Activated naive CD4-positive, alpha-beta T cell treated with anti-CD3 and anti-CD28 coated beads, Interleukin-2, amount 50 U/mL, for 24 hours (primary cell): ENCODE results near the gene TNFAIP2.
A peak's percentile ranks its signal among the peaks of the same experiment; 100 is the strongest.

ENCODE experiments used
- H3K27ac Mint-ChIP-seq: one replicate; pipeline ENCODE4 v1.8.0; 2021; ENCODE audit warnings: mild to moderate bottlenecking, mixed read lengths
- H3K27me3 Mint-ChIP-seq: one replicate; pipeline ENCODE4 v1.8.0; 2021; ENCODE audit warnings: mixed read lengths
- H3K36me3 Mint-ChIP-seq: one replicate; pipeline ENCODE4 v1.8.0; 2021; ENCODE audit warnings: mixed read lengths
- H3K4me1 Mint-ChIP-seq: one replicate; pipeline ENCODE4 v1.8.0; 2021; ENCODE audit warnings: mixed read lengths
- H3K4me3 Mint-ChIP-seq: one replicate; pipeline ENCODE4 v1.8.0; 2021; ENCODE audit warnings: mild to moderate bottlenecking, mixed read lengths
- H3K9me3 Mint-ChIP-seq: one replicate; pipeline ENCODE4 v1.8.0; 2021; ENCODE audit warnings: mixed read lengths

The TNFAIP2 gene

DNA sequence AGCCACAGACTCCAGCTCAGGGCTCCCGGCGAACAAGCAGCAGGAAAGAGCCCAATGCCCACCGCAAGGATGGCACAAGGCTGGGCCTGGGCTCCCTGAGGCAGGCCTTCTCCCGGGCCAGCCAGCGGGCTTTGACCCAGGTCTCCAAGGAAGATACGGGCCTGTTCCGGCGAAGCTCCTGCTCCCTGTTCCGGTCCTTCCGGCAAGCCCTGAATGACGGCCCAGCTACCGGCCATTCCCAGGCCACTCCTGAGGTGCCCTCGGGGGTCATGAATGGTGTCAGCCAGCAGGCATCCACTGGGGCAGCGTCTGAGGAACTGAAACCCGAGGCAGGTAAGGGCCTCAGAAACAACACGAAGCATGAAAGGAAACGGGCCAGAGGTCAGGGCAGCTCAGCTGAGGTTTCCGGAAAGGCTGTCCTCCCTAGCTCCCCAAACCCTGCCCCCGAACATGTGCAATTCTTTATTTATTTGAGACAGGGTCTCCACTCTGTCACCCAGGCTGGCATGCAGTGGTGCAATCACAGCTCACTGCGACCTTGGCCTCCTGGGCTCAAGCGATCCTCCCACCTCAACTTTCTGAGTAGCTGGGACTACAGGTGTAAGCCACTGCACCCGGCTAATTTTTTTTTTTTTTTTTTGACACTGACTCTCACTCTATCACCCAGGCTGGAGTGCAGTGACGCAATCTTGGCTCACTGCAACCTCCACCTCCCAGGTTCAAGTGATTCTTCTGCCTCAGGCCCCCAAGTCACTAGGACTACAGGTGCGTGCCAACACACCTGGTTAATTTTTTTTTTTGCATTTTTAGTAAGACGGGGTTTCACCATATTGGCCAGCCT, 22.8 kb upstream of the TNFAIP2 start:
- Mint-ChIP-seq H3K4me1 (peaks cover 5% of the 10 kb centered on the region), H3K27me3 (peaks cover 17% of the 10 kb centered on the region), H3K36me3 (no peaks in the 10 kb centered on the region), H3K9me3 (no peaks in the 10 kb centered on the region), H3K4me3 (no peak overlapping the region), H3K27ac (no peak overlapping the region)

GRCh38 chr14:103101257-103101962, 21.9 kb upstream of the TNFAIP2 start:
- H3K4me3 Mint-ChIP-seq, result no peak overlapping the region
- H3K27me3 Mint-ChIP-seq, result peaks cover 19% of the 10 kb centered on the region
- no peaks in the 10 kb centered on the region for H3K9me3 Mint-ChIP-seq
- H3K36me3 Mint-ChIP-seq, result no peaks in the 10 kb centered on the region
- H3K4me1 Mint-ChIP-seq, result peaks cover 5% of the 10 kb centered on the region
- H3K27ac Mint-ChIP-seq, result no peak overlapping the region

DNA sequence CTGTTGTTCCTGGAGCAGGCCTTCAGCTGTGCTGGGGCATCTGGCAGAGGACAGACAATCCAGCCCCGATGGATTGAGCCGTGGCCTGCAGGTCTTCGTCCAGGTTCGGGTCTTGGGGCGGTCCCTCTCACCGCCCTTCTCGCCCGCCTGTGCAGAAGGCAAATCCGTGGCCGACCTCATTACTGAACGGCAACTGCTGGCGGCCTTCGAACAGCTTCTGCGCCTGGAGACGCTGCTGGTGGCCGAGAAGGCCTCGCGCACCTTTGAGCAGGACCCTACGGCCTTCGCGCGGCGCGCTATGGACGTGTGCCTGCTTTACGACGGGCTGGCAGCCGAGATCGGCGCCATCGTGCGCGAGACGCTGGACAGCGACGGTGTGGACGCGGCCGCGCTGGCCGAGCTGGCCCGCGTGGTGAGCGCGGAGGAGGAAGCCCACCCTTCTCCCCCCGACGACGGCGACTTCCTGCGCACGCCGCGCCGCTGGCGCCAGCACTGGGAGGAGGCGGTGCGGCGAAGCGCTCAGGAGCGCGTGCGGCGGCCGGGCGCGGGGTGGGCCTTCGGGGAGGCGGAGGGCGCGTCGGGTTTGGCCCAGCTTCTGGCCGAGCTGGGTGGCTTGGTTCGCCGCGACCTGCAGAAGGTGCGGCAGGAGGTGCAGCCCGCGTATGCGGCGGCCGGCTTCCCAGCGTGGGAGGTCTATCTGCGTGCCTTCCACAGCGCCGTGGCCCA, 21.1 kb upstream of the TNFAIP2 start:
- Mint-ChIP-seq H3K36me3 (no peaks in the 10 kb centered on the region), H3K4me3 (no peak overlapping the region), H3K9me3 (no peaks in the 10 kb centered on the region), H3K4me1 (peaks cover 5% of the 10 kb centered on the region), H3K27ac (no peak overlapping the region), H3K27me3 (peaks cover 19% of the 10 kb centered on the region)

GRCh38 chr14:103102689-103103260, 20.5 kb upstream of the TNFAIP2 start:
- H3K9me3 Mint-ChIP-seq, result no peaks in the 10 kb centered on the region
- H3K27ac Mint-ChIP-seq, result no peak overlapping the region
- no peak overlapping the region for H3K4me3 Mint-ChIP-seq
- H3K4me1 Mint-ChIP-seq, result peaks cover 5% of the 10 kb centered on the region
- H3K27me3 Mint-ChIP-seq, result peaks cover 17% of the 10 kb centered on the region
- H3K36me3 Mint-ChIP-seq, result no peaks in the 10 kb centered on the region

- Mint-ChIP-seq H3K9me3 (no peaks in the 10 kb centered on the region), H3K4me1 (peaks cover 5% of the 10 kb centered on the region), H3K36me3 (no peaks in the 10 kb centered on the region), H3K4me3 (peak overlapping the region; percentile 36), H3K27ac (no peak overlapping the region), H3K27me3 (peaks cover 17% of the 10 kb centered on the region)
These were observed 19.5 kb upstream of the TNFAIP2 start for GRCh38 chr14:103103461-103104388.

DNA sequence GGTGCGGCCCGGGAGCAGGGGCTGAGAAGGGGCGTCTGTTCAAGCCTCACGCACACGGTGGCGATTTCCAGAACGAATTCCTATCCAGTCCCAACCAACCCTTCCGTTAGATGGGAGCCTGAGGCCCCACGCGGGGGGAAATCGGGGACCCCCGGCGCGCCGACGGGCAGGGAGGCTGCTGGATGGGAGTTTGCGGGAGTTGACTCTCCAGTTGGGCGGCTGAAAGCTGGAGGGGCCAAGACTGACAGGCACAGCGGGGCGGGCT, 18.9 kb upstream of the TNFAIP2 start:
- H3K27me3 Mint-ChIP-seq, result peaks cover 17% of the 10 kb centered on the region
- H3K36me3 Mint-ChIP-seq, result no peaks in the 10 kb centered on the region
- no peak overlapping the region for H3K4me3 Mint-ChIP-seq
- H3K9me3 Mint-ChIP-seq, result no peaks in the 10 kb centered on the region
- peaks cover 5% of the 10 kb centered on the region for H3K4me1 Mint-ChIP-seq
- no peak overlapping the region for H3K27ac Mint-ChIP-seq

DNA sequence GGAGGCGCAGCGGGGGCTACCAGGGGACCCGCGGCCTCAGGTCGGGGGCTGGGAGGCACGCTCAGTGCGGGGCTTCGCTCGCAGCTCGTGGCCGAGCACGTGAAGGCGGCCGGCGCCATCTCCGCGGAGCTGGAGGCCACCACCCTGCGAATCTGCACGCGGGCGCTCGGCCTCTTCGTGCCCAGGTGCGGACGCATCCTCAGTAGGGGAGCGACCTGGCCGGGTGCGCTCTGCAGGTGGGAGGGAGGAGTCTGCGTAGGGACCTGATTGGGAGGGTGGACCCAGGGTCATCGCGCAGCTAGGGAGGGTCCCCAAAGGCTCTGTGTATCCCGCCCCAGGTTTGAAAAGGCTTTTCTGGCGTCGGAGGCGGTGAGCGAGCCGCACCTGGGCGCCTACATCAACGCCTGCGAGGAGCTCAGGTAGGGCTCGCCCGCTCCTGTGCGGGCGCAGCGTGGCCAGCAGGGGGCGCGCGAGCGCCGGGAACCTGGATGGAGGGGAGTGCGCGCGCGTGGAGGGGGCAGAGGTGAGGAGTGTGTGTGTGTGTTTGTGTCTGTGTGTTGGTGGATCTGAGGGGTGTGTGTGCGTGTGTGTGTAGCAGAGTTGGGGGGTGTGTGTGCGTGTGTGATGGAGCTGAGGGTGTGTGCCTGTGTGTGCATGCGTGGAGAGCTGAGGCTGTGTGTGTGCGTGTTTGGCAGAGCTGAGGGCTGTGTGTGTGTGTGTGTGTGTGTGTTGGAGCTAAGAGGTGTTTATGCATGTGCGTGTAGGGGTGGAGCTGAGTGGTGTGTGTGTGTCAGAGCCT, 18.4 kb upstream of the TNFAIP2 start:
- peaks cover 17% of the 10 kb centered on the region for H3K27me3 Mint-ChIP-seq
- H3K4me3 Mint-ChIP-seq, result no peak overlapping the region
- peak overlapping the region; percentile 37 for H3K27ac Mint-ChIP-seq
- peaks cover 5% of the 10 kb centered on the region for H3K4me1 Mint-ChIP-seq
- no peaks in the 10 kb centered on the region for H3K9me3 Mint-ChIP-seq
- no peaks in the 10 kb centered on the region for H3K36me3 Mint-ChIP-seq

GRCh38 chr14:103105580-103106150, 17.6 kb upstream of the TNFAIP2 start:
- Mint-ChIP-seq H3K4me1 (peaks cover 5% of the 10 kb centered on the region), H3K27me3 (peaks cover 18% of the 10 kb centered on the region), H3K4me3 (no peak overlapping the region), H3K27ac (no peak overlapping the region), H3K9me3 (no peaks in the 10 kb centered on the region), H3K36me3 (no peaks in the 10 kb centered on the region)

DNA sequence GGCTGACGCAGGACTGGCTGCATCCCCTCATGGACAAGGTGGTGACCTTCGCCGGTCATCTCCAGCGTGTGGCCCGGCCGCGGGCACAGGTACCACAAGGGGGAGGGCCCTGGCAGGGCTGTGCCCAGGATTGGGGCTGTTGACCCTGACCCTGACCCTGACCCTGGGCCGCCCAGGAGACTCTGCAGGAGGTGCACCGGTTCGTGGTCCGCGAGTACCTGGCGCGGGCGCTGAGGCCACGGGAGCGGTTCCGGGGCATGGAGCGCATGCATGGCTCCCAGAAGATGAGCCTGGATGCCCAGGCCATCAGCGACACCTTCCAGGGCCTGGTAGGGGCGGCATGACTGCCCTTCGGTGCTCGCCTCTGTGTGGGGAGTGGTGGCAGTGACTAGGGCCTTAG, 15.8 kb upstream of the TNFAIP2 start:
- no peaks in the 10 kb centered on the region for H3K9me3 Mint-ChIP-seq
- no peaks in the 10 kb centered on the region for H3K36me3 Mint-ChIP-seq
- H3K27ac Mint-ChIP-seq, result no peak overlapping the region
- no peak overlapping the region for H3K4me3 Mint-ChIP-seq
- H3K4me1 Mint-ChIP-seq, result peaks cover 5% of the 10 kb centered on the region
- H3K27me3 Mint-ChIP-seq, result peaks cover 14% of the 10 kb centered on the region

GRCh38 chr14:103107941-103108748, 15.1 kb upstream of the TNFAIP2 start:
- H3K27me3 Mint-ChIP-seq, result peaks cover 14% of the 10 kb centered on the region
- H3K4me1 Mint-ChIP-seq, result peaks cover 5% of the 10 kb centered on the region
- H3K36me3 Mint-ChIP-seq, result no peaks in the 10 kb centered on the region
- H3K4me3 Mint-ChIP-seq, result no peak overlapping the region
- no peak overlapping the region for H3K27ac Mint-ChIP-seq
- H3K9me3 Mint-ChIP-seq, result no peaks in the 10 kb centered on the region

GRCh38 chr14:103108749-103109207, 14.5 kb upstream of the TNFAIP2 start:
- Mint-ChIP-seq H3K9me3 (no peaks in the 10 kb centered on the region), H3K4me3 (no peak overlapping the region), H3K27ac (no peak overlapping the region), H3K4me1 (peaks cover 5% of the 10 kb centered on the region), H3K27me3 (peaks cover 10% of the 10 kb centered on the region), H3K36me3 (no peaks in the 10 kb centered on the region)

GRCh38 chr14:103109535-103110441, 13.5 kb upstream of the TNFAIP2 start:
- H3K27me3 Mint-ChIP-seq, result peaks cover 10% of the 10 kb centered on the region
- H3K9me3 Mint-ChIP-seq, result no peaks in the 10 kb centered on the region
- H3K4me3 Mint-ChIP-seq, result no peak overlapping the region
- H3K36me3 Mint-ChIP-seq, result no peaks in the 10 kb centered on the region
- no peak overlapping the region for H3K27ac Mint-ChIP-seq
- H3K4me1 Mint-ChIP-seq, result peaks cover 6% of the 10 kb centered on the region
